Endothelial cell of umbilical vein (primary cell): ENCODE results near the gene PLEKHG4B.
"Not testable (repeated sequence)": the region's sequence is repeated elsewhere in the genome, so short reads cannot be mapped to it uniquely, and the experiment has no call there.

Experiments
- CTCF ChIP-seq, 2 donors: IDR thresholded peaks; 1 replicate in 1 of 2; 2 replicates in 1 of 2; pipeline ENCODE4 v1.5.1; 2011; ENCODE audit warnings: low read length in 2 of 2, mild to moderate bottlenecking in 2 of 2, moderate library complexity in 2 of 2, control low read depth in 1 of 2, inconsistent platforms in 1 of 2, low read depth in 1 of 2; ENCODE audit not compliant: insufficient read depth in 1 of 2; ENCODE audit errors: extremely low read depth in 1 of 2
- POLR2A ChIP-seq: IDR thresholded peaks from 2 replicates; pipeline ENCODE4 v1.6.1; 2012; ENCODE audit warnings: low read depth, mild to moderate bottlenecking, control low read depth, low read length

GRCh38 chr5:237931-238330 is 146.0 kb downstream of the PLEKHG4B start:
- TF ChIP-seq CTCF (IDR thresholded peaks at IDR 0.05; ENCODE audit: extremely low read depth in 1 of 2, insufficient read depth in 1 of 2, low read depth in 1 of 2, low read length in 2 of 2); POLR2A: not testable (repeated sequence)
